Esophagus muscularis mucosa (tissue), 4 donors: Measurements from ENCODE around the gene PPEF2. TPM values are rescaled to one million over a fixed set of nuclear protein-coding genes. Genes with fewer than 3 reads are reported as not detected.
"Not testable (repeated sequence)": the region's sequence is repeated elsewhere in the genome, so short reads cannot be mapped to it uniquely, and the experiment has no call there.

ENCODE experiments used
- DNase-seq: peaks from one replicate; pipeline ENCODE4 v3.0.0-alpha.2; 2017; ENCODE audit errors: extremely low spot score
- H3K27ac ChIP-seq, 4 donors: fragments of 200-600 bp; sonication (generic); replicated peaks in 1 of 4; 1 replicate in 3 of 4; 2 replicates in 1 of 4; pipeline ENCODE4 v1.5.1; 2016 to 2019; ENCODE audit warnings: mild to moderate bottlenecking in 1 of 4
- H3K27me3 ChIP-seq, 4 donors: fragments of 200-600 bp; sonication (generic); one replicate each; pipeline versions ENCODE4 v1.5.1 to v1.6.0; 2016 to 2019
- H3K36me3 ChIP-seq, 4 donors: fragments of 200-600 bp; sonication (generic); one replicate each; pipeline ENCODE4 v1.5.1; 2016 to 2019
- H3K4me1 ChIP-seq, 4 donors: fragments of 200-600 bp; sonication (generic); one replicate each; pipeline ENCODE4 v1.5.1; 2016 to 2019
- H3K4me3 ChIP-seq, 4 donors: fragments of 200-600 bp; sonication (generic); 1 replicate in 2 of 4; 2 replicates in 2 of 4; pipeline ENCODE4 v1.5.1; 2016 to 2019; ENCODE audit warnings: mild to moderate bottlenecking in 4 of 4, moderate library complexity in 1 of 4
- H3K9me3 ChIP-seq, 4 donors: fragments of 200-600 bp; sonication (generic); 1 replicate in 3 of 4; 2 replicates in 1 of 4; pipeline ENCODE4 v1.5.1; 2016 to 2019
- EP300 ChIP-seq: sonication (generic); formaldehyde crosslinking; IDR thresholded peaks from one replicate; pipeline ENCODE4 v1.6.1; 2017; ENCODE audit warnings: antibody characterized with exemption
- POLR2A ChIP-seq: fragments of 450-650 bp; IDR thresholded peaks from one replicate; pipeline ENCODE4 v1.6.1; 2017; ENCODE audit warnings: antibody characterized with exemption, moderate library complexity, mild to moderate bottlenecking, low read depth
- POLR2AphosphoS5 ChIP-seq, 2 donors: sonication (generic); formaldehyde crosslinking; IDR thresholded peaks; one replicate each; pipeline ENCODE4 v1.6.1; 2017; ENCODE audit warnings: antibody characterized with exemption in 2 of 2
- WGBS: methylation state at CpG from one replicate; pipeline ENCODE4 v1.1.5; 2018; 5-methylcytosine and 5-hydroxymethylcytosine counted together
- intact Hi-C: fragments of 100-400 bp; cut with DNase I; formaldehyde crosslinking; loops from one replicate; pipeline ENCODE4 v1.15.1; 2023
- total RNA-seq, 4 donors: library from RNA; depleted of rRNA; stranded (reverse); fragments of >200 nt; gene quantifications; one replicate each; pipeline versions ENCODE4 v1.1.0 to v1.2.1, GENCODE V29; 2016
- TF ChIP-seq, protein P1 (sequence below), 3 experiments: fragments of 200-600 bp in 2 of 3; fragments of 450-650 bp in 1 of 3; sonication (generic) in 2 of 3; IDR thresholded peaks; one replicate each; pipeline ENCODE4 v1.5.1; 2017 to 2019; ENCODE audit warnings: antibody characterized with exemption in 3 of 3, mild to moderate bottlenecking in 2 of 3, moderate library complexity in 1 of 3

PPEF2 gene
- total RNA-seq, 4 donors from 2014 or later: not detected

DNA sequence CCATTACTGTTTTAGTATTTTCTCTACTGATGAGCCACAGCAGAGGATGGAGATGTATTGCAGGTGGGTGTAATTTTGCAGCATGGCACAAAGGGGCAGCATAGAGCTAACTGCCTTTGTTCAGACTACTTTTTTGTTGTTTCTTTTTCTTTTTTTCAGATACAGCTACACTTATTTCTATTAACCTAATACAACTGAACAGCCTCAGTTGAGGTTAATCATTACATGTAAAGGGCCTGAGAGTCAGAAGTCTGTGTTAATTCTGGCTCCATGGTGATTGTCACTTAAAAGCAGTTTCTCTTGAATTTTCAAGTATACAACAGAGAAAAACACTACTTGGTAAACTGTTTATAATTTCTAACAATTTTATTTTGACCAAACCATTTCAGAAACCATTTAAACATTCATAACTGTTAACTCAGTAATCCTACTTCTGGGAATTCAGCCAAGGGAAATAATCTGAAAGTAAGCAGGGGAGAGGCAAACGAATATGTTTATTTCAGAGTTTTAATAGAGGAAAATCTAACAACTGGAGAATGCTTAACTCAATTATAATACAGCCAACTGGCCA is 13.9 kb upstream of the PPEF2 start:
- H3K27ac ChIP-seq: peak overlapping the region; percentile 15 to 66 (median 46)
- peaks cover 5 to 47% (median 21%) of the 10 kb centered on the region in 4 donors for H3K36me3 ChIP-seq
- intact Hi-C loops: loop anchor here (2.0 kb wide), 1 partner anchor 25 kb away; the partner anchor contains the start of gene NAAA
- H3K27me3 ChIP-seq: no peaks in the 10 kb centered on the region
- WGBS: 14% methylated on average over 1 of the region's 1 CpG
- H3K4me3 ChIP-seq: no peak overlapping the region
- H3K4me1 ChIP-seq: peaks cover 0 to 27% (median 19%) of the 10 kb centered on the region in 4 donors
- H3K9me3 ChIP-seq: no peaks in the 10 kb centered on the region
- no peak for DNase-seq
- no peak for TF ChIP-seq POLR2A
- TF ChIP-seq, protein P1, sequence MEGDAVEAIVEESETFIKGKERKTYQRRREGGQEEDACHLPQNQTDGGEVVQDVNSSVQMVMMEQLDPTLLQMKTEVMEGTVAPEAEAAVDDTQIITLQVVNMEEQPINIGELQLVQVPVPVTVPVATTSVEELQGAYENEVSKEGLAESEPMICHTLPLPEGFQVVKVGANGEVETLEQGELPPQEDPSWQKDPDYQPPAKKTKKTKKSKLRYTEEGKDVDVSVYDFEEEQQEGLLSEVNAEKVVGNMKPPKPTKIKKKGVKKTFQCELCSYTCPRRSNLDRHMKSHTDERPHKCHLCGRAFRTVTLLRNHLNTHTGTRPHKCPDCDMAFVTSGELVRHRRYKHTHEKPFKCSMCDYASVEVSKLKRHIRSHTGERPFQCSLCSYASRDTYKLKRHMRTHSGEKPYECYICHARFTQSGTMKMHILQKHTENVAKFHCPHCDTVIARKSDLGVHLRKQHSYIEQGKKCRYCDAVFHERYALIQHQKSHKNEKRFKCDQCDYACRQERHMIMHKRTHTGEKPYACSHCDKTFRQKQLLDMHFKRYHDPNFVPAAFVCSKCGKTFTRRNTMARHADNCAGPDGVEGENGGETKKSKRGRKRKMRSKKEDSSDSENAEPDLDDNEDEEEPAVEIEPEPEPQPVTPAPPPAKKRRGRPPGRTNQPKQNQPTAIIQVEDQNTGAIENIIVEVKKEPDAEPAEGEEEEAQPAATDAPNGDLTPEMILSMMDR (IDR thresholded peaks at IDR 0.05): peak; percentile 64 to 91 (median 74)

DNA sequence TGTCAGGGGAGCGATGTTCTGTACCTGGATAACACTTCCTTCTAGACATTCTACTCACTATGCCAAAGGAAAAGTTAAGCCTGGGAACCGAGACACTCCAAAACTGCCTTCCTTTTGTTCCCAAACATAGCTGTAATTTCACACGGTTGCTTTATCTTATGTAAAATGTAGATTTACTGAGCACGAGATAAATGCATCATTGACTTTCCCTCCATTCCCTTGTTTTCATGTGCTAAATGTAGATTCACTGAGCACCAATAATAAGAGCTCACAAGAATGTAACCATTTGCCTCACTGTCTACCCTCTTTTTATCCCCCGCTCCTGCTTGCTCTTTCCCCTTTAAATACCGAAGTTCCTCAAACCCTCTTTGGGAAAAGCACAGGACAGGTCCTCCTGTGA is 10.7 kb upstream of the PPEF2 start:
- peaks cover 0 to 19% (median 15%) of the 10 kb centered on the region in 4 donors for H3K4me1 ChIP-seq
- H3K4me3 ChIP-seq: no peak overlapping the region
- intact Hi-C loops: no loop called here
- WGBS: 62% methylated on average over 6 of the region's 6 CpGs
- no peak overlapping the region for H3K27ac ChIP-seq
- H3K27me3 ChIP-seq: no peaks in the 10 kb centered on the region
- DNase-seq: no peak
- TF ChIP-seq POLR2A: no peak
- TF ChIP-seq, protein P1 (IDR thresholded peaks at IDR 0.05): no peak
- TF ChIP-seq EP300: no peak
- no peak for TF ChIP-seq POLR2AphosphoS5 (IDR thresholded peaks at IDR 0.05)
- H3K9me3 ChIP-seq: no peaks in the 10 kb centered on the region
- H3K36me3 ChIP-seq: peaks cover 0 to 17% (median 5%) of the 10 kb centered on the region in 4 donors

DNA sequence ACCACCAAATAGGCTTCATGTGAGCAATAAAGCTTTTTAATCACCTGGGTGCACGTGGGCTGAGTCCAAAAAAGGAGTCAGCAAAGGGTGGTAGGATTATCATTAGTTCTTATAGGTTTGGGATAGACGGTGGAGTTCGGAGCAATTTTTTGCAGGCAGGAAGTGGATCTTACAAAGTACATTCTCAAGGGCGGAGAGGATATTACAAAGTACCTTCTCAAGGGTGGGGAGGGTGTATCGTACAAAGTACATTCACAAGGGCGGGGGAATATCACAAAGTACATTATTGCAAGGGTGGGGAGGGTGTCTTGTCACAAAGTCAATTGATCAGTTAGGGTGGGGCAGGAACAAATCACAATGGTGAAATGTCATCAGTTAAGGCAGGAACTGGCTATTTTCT is 8.6 kb upstream of the PPEF2 start:
- intact Hi-C loops, DNase-seq, H3K27ac ChIP-seq, H3K36me3 ChIP-seq, H3K9me3 ChIP-seq, H3K4me3 ChIP-seq, H3K4me1 ChIP-seq, H3K27me3 ChIP-seq: not testable (repeated sequence)
- WGBS: 92% methylated on average over 6 of the region's 6 CpGs

DNA sequence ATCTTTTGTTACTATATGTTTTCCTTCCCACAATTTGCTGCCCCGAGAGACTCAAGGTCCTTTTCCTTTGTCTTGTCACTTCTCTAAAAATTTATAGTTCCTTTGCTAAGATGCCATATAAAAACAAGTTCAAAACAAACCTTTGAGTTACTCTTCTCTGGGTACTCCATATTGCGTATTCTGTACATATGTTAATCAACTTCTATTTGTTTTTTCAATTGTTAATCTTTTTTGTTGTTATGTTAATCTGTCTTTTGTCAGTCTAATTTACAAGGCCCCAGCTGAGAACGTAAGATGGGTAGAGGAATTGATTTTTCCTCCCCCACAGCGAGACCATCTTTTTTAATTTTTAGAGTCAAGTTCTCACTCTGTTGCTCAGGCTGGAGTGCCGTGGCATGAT is 7.2 kb upstream of the PPEF2 start:
- peaks cover 0 to 6% (median 0%) of the 10 kb centered on the region in 4 donors for H3K36me3 ChIP-seq
- WGBS: 91% methylated on average over 5 of the region's 5 CpGs
- no peaks in the 10 kb centered on the region for H3K9me3 ChIP-seq
- H3K27ac ChIP-seq: no peak overlapping the region
- no peak for TF ChIP-seq POLR2AphosphoS5 (IDR thresholded peaks at IDR 0.05)
- TF ChIP-seq, protein P1 (IDR thresholded peaks at IDR 0.05): no peak
- no peak for TF ChIP-seq EP300
- TF ChIP-seq POLR2A: no peak
- H3K4me1 ChIP-seq: no peaks in the 10 kb centered on the region
- H3K27me3 ChIP-seq: no peaks in the 10 kb centered on the region
- DNase-seq: no peak
- intact Hi-C loops: no loop called here
- no peak overlapping the region for H3K4me3 ChIP-seq

DNA sequence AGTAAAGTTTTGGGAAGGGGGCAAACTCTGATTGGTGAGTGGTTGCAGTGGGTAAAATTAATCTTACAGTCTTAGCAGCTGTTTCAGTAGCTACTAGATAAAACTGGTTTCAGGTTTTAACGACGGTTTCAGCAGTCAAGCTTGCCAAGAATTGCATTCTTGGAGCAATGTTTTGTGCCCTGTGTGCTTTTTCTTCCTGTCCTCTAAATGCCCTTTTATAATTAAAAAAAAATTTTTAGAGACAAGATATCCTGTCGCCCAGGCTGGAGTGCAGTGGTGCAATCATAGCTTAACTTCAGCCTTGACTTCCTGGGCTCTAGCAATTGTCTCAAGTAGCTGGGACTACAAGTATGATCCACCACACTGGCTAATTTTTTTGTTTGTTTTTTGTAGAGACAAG is 6.3 kb upstream of the PPEF2 start:
- 34% methylated on average over 3 of the region's 3 CpGs for WGBS
- no peaks in the 10 kb centered on the region for H3K4me1 ChIP-seq
- intact Hi-C loops: no loop called here
- H3K27me3 ChIP-seq: no peaks in the 10 kb centered on the region
- TF ChIP-seq POLR2AphosphoS5 (IDR thresholded peaks at IDR 0.05) (no peak), POLR2A (no peak), EP300 (no peak)
- TF ChIP-seq, protein P1 (IDR thresholded peaks at IDR 0.05): no peak
- no peaks in the 10 kb centered on the region for H3K36me3 ChIP-seq
- no peak overlapping the region for H3K4me3 ChIP-seq
- no peaks in the 10 kb centered on the region for H3K9me3 ChIP-seq
- DNase-seq: no peak
- H3K27ac ChIP-seq: no peak overlapping the region
